Loucy (cell line): Measurements from ENCODE around the gene THTPA.
A peak's percentile ranks its signal among the peaks of the same experiment; 100 is the strongest.

ENCODE experiments used
- H2AFZ ChIP-seq: fragments of 200-600 bp; sonication (generic); 2 replicates; pipeline ENCODE4 v1.6.0; 2016; ENCODE audit warnings: antibody characterized with exemption, mild to moderate bottlenecking, low read length, moderate library complexity
- H3F3A ChIP-seq: fragments of 200-600 bp; 2 replicates; pipeline ENCODE4 v1.6.0; 2016; ENCODE audit warnings: antibody characterized with exemption, low read depth, mild to moderate bottlenecking
- H3K27me3 ChIP-seq: fragments of 200-600 bp; sonication (generic); 2 replicates; pipeline ENCODE4 v1.6.1; 2014; ENCODE audit warnings: low read length, mild to moderate bottlenecking; ENCODE audit not compliant: insufficient read depth, poor library complexity, severe bottlenecking
- H3K36me3 ChIP-seq: fragments of 200-600 bp; sonication (generic); 2 replicates; pipeline ENCODE4 v1.6.1; 2016; ENCODE audit warnings: low read length; ENCODE audit not compliant: insufficient read depth
- H3K4me1 ChIP-seq: fragments of 200-600 bp; sonication (generic); 2 replicates; pipeline ENCODE4 v1.5.1; 2014; ENCODE audit warnings: low read length, mild to moderate bottlenecking; ENCODE audit not compliant: insufficient read depth, poor library complexity, severe bottlenecking
- H3K4me2 ChIP-seq: fragments of 200-600 bp; sonication (generic); 2 replicates; pipeline ENCODE4 v1.6.0; 2014; ENCODE audit warnings: antibody characterized with exemption, low read length, low read depth, mild to moderate bottlenecking; ENCODE audit not compliant: poor library complexity, severe bottlenecking
- H3K4me3 ChIP-seq: fragments of 200-600 bp; sonication (generic); 2 replicates; pipeline ENCODE4 v1.5.1; 2014; ENCODE audit warnings: low read length, mild to moderate bottlenecking, mixed read lengths; ENCODE audit not compliant: poor library complexity, severe bottlenecking
- H3K79me2 ChIP-seq: fragments of 200-600 bp; sonication (generic); 2 replicates; pipeline ENCODE4 v1.6.1; 2014; ENCODE audit warnings: low read length; ENCODE audit not compliant: insufficient read depth
- H3K9ac ChIP-seq: fragments of 200-600 bp; sonication (generic); 2 replicates; pipeline ENCODE4 v1.6.0; 2014; ENCODE audit warnings: mild to moderate bottlenecking, low read depth, low read length, moderate library complexity; ENCODE audit not compliant: poor library complexity, severe bottlenecking
- H3K9me2 ChIP-seq: fragments of 200-600 bp; sonication (generic); replicated peaks from 2 replicates; pipeline ENCODE4 v1.6.1; 2016; ENCODE audit warnings: low read depth, low read length, mixed read lengths
- H3K9me3 ChIP-seq: fragments of 200-600 bp; sonication (generic); 2 replicates; pipeline ENCODE4 v1.6.1; 2014; ENCODE audit warnings: mild to moderate bottlenecking, antibody characterized with exemption, low read length, low read depth; ENCODE audit not compliant: insufficient read depth
- H4K20me1 ChIP-seq: fragments of 200-600 bp; sonication (generic); 2 replicates; pipeline ENCODE4 v1.6.0; 2014; ENCODE audit warnings: antibody characterized with exemption, low read length, mild to moderate bottlenecking; ENCODE audit not compliant: insufficient read depth, poor library complexity, severe bottlenecking
- CTCF ChIP-seq: fragments of 200-600 bp; sonication (generic); conservative IDR thresholded peaks from 2 replicates; pipeline ENCODE4 v1.5.1; 2014; ENCODE audit warnings: mild to moderate bottlenecking, antibody characterized with exemption, low read length
- EZH2phosphoT487 ChIP-seq: fragments of 200-600 bp; IDR thresholded peaks from 2 replicates; pipeline ENCODE4 v1.6.1; 2018; ENCODE audit warnings: antibody characterized with exemption, mild to moderate bottlenecking, moderate library complexity, borderline replicate concordance

THTPA gene

DNA sequence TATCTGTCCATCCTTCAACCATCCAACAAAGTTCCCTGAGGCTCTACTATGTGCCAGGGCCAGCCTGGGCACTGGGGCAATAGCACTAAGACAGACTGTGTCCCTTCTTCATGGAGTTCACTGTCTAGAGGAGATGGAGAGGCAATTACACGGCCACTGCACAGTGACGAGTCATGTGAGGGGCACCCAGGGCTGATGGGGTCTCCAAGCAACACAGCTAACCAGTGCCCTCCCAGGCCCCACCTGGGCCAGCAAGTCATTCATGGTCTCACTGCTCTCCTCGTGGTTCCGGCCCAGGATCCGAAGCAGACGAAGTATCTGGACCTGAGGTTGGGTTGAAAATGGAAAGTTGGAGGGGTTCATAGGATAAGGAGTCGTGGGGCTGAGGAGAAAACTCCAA is 8.8 kb downstream of the THTPA start:
- peaks cover 8% of the 10 kb centered on the region; the same call in 1 of the 2 replicates for H3F3A ChIP-seq
- H3K4me3 ChIP-seq: no peak overlapping the region
- H3K9ac ChIP-seq: no peak overlapping the region
- no peak overlapping the region for H3K4me2 ChIP-seq
- H4K20me1 ChIP-seq: peaks cover 19% of the 10 kb centered on the region
- no peak overlapping the region for H2AFZ ChIP-seq
- H3K9me2 ChIP-seq: no peaks in the 10 kb centered on the region
- peaks cover 24% of the 10 kb centered on the region for H3K4me1 ChIP-seq
- no peak for TF ChIP-seq CTCF
- TF ChIP-seq EZH2phosphoT487: no peak
- no peaks in the 10 kb centered on the region for H3K9me3 ChIP-seq
- H3K36me3 ChIP-seq: peaks cover 35% of the 10 kb centered on the region; the same call in 1 of the 2 replicates
- peaks cover 25% of the 10 kb centered on the region for H3K79me2 ChIP-seq
- H3K27me3 ChIP-seq: no peaks in the 10 kb centered on the region

DNA sequence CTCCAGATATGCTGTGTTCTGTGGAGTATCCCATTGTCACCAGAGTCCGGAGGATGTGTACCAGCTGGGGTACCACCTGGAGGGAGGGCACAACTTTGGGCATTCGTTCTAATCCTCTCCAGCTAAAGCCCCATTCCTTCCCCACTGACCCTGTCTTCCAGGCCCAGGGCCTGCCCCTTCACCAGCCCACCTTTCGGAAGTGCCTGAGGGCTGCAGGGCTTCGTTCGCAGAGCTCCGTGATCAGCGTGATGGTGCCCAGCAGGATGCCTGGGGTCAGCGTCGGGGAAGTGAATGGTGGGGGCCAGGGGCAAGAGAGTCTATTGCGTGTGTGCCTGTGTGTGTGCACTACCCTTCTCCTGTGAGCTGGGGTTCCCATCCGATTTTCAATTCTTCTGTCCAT is 9.6 kb downstream of the THTPA start:
- H3K9ac ChIP-seq: no peak overlapping the region
- peaks cover 32% of the 10 kb centered on the region; the same call in 1 of the 2 replicates for H3K36me3 ChIP-seq
- H4K20me1 ChIP-seq: peaks cover 19% of the 10 kb centered on the region
- H3K4me1 ChIP-seq: peaks cover 24% of the 10 kb centered on the region
- no peaks in the 10 kb centered on the region for H3K9me2 ChIP-seq
- peaks cover 25% of the 10 kb centered on the region for H3K79me2 ChIP-seq
- TF ChIP-seq CTCF (no peak), EZH2phosphoT487 (no peak)
- H3K9me3 ChIP-seq: no peaks in the 10 kb centered on the region
- H2AFZ ChIP-seq: no peak overlapping the region
- no peaks in the 10 kb centered on the region for H3K27me3 ChIP-seq
- peaks cover 8% of the 10 kb centered on the region; the same call in 1 of the 2 replicates for H3F3A ChIP-seq
- no peak overlapping the region for H3K4me2 ChIP-seq
- no peak overlapping the region for H3K4me3 ChIP-seq

DNA sequence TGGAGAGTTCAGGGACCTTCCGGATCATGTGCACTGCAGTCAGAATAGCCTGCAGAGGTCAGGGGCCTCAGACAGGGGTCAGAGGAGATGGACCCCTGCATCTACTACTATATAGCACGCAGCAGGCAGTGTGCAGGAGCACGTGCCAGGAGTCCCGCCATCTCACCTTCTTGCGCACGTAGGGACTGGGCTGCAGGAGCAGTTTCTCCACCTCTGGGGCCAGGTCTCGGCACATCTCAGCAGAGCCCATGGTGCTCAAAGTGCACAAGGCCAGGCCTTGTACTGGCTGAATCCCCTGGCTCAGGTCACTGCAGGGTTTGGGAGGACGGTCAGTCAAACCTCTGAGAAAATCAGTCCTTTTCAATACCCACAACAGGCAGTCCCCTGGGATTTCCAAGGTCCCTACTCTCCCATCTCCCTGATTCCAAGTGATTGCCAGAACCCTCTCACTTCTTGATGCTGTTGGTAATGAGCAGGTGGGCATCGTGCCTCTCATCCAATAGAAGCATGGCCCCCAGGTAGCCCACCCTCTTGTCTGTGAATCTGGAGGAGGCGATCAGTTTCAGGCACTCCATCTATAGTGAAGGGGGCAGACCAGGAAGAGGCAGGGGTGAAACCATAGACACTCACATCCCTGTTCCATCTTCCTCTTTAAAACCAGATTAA is 10.2 kb downstream of the THTPA start:
- H3K4me1 ChIP-seq: peaks cover 24% of the 10 kb centered on the region
- H3K27me3 ChIP-seq: no peaks in the 10 kb centered on the region
- peak overlapping the region; percentile 90 for H3K4me2 ChIP-seq
- no peaks in the 10 kb centered on the region for H3K9me3 ChIP-seq
- peaks cover 27% of the 10 kb centered on the region; the same call in 1 of the 2 replicates for H3K36me3 ChIP-seq
- H3K9ac ChIP-seq: peak overlapping the region; percentile 83
- peaks cover 8% of the 10 kb centered on the region; the same call in 1 of the 2 replicates for H3F3A ChIP-seq
- H2AFZ ChIP-seq: no peak overlapping the region
- TF ChIP-seq EZH2phosphoT487 (no peak), CTCF (no peak)
- H3K79me2 ChIP-seq: peaks cover 25% of the 10 kb centered on the region
- no peaks in the 10 kb centered on the region for H3K9me2 ChIP-seq
- peaks cover 19% of the 10 kb centered on the region for H4K20me1 ChIP-seq
- peak overlapping the region; percentile 92 for H3K4me3 ChIP-seq
